ENCODE results near the gene NPVF.

GRCh38 chr7:25228386-25228785 is at the start of gene NPVF:
- TF ChIP-seq CTCF (IDR thresholded peaks at IDR 0.05), result no peak
- TF ChIP-seq ZFX (IDR thresholded peaks at IDR 0.05; ENCODE audit: borderline replicate concordance), result no peak
